Thymus (tissue), 11 donors: ENCODE results near the gene MMP7. TPM values are rescaled to one million over a fixed set of nuclear protein-coding genes. Genes with fewer than 3 reads are reported as not detected.

Experiments
- DNase-seq, 9 donors: peaks; one replicate each; pipeline ENCODE4 v3.0.0-alpha.2; 2013; ENCODE audit warnings: low spot score in 9 of 9, low read depth in 6 of 9, missing footprints in 1 of 9
- H3K27ac ChIP-seq, 2 donors: one replicate each; pipeline ENCODE4 v1.5.1; 2013; ENCODE audit warnings: control low read depth in 1 of 2, low read depth in 1 of 2, low read length in 1 of 2, mild to moderate bottlenecking in 1 of 2, moderate library complexity in 1 of 2
- H3K27me3 ChIP-seq, 2 donors: one replicate each; pipeline ENCODE4 v1.5.1; 2013; ENCODE audit warnings: low read length in 1 of 2; ENCODE audit not compliant: control insufficient read depth in 2 of 2, insufficient read depth in 1 of 2
- H3K36me3 ChIP-seq, 2 donors: one replicate each; pipeline ENCODE4 v1.5.1; 2013; ENCODE audit warnings: low read length in 1 of 2, mild to moderate bottlenecking in 1 of 2, moderate library complexity in 1 of 2; ENCODE audit not compliant: control insufficient read depth in 2 of 2, insufficient read depth in 2 of 2
- H3K4me1 ChIP-seq, 2 donors: one replicate each; pipeline ENCODE4 v1.5.1; 2013; ENCODE audit warnings: low read length in 2 of 2; ENCODE audit not compliant: control insufficient read depth in 2 of 2, insufficient read depth in 2 of 2
- H3K4me3 ChIP-seq, 2 donors: one replicate each; pipeline ENCODE4 v1.5.1; 2013; ENCODE audit warnings: low read length in 2 of 2, control low read depth in 1 of 2, mild to moderate bottlenecking in 1 of 2
- H3K9me3 ChIP-seq, 2 donors: one replicate each; pipeline ENCODE4 v1.5.1; 2013; ENCODE audit warnings: low read length in 1 of 2, mild to moderate bottlenecking in 1 of 2; ENCODE audit not compliant: control insufficient read depth in 2 of 2, insufficient read depth in 1 of 2
- WGBS: extraction: QIAGEN DNeasy Blood & Tissue Kit; methylation state at CpG from one replicate; pipeline ENCODE4 v1.1.7; 2013; 5-methylcytosine and 5-hydroxymethylcytosine counted together
- polyA plus RNA-seq: library from polyadenylated mRNA; stranded (reverse); fragments of 200-250 nt; gene quantifications from one replicate; pipeline ENCODE4 v1.2.3, GENCODE V29; 2013
- total RNA-seq: library from RNA; stranded (reverse); fragments of 120-200 nt; gene quantifications from one replicate; pipeline ENCODE4 v1.2.4, GENCODE V29; 2013
- donor health status: healthy.

Gene MMP7
- total and polyA plus RNA-seq, 2 donors: 3.3 to 35.2 TPM

DNA sequence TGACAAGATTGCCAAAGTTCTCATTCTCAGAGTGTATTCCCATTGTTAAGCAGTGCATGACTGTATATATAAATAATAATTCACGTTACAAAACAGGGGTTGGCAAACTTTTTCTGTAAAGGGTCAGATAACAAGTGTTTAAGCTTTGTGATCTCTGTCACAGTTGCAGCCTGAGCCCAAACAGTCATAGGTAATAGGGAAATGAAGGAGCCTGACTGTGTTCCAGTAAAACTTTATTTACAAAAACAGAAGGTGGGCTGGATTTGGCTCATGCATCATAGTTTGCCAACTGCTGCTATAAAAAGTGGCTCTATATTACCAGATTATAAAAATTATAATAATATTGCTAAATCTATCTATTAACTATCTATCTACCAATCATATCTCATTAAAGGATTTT, 3.5 kb downstream of the MMP7 start:
- no peak overlapping the region for H3K4me3 ChIP-seq
- no peak overlapping the region for H3K27ac ChIP-seq
- no peak for DNase-seq
- 96% methylated on average over 1 of the region's 1 CpG for WGBS
- no peaks in the 10 kb centered on the region for H3K4me1 ChIP-seq
- no peaks in the 10 kb centered on the region for H3K9me3 ChIP-seq
- no peaks in the 10 kb centered on the region for H3K36me3 ChIP-seq
- H3K27me3 ChIP-seq: no peaks in the 10 kb centered on the region

DNA sequence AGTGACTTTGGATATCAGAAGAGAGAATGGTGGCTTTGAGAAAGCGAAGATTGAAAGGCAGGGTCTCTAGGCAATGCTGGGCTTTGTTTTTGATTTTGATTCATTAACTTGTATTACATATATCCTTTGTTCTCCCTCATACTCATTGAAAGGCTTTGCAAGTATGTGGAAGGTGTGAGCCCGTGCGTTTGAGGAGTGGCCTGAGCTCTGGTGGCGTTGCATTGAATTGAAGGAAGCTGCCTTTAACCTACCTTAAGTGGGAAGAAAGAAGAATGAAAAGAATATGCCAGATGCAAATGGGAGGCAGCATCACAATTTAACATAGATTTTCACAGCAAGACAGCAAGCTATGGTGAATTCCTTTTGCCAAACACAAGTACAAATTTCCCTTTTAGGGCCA, 6.7 kb downstream of the MMP7 start:
- H3K36me3 ChIP-seq: no peaks in the 10 kb centered on the region
- no peaks in the 10 kb centered on the region for H3K9me3 ChIP-seq
- no peak for DNase-seq
- WGBS: 97% methylated on average over 4 of the region's 4 CpGs
- no peaks in the 10 kb centered on the region for H3K4me1 ChIP-seq
- no peak overlapping the region for H3K4me3 ChIP-seq
- no peaks in the 10 kb centered on the region for H3K27me3 ChIP-seq
- no peak overlapping the region for H3K27ac ChIP-seq

DNA sequence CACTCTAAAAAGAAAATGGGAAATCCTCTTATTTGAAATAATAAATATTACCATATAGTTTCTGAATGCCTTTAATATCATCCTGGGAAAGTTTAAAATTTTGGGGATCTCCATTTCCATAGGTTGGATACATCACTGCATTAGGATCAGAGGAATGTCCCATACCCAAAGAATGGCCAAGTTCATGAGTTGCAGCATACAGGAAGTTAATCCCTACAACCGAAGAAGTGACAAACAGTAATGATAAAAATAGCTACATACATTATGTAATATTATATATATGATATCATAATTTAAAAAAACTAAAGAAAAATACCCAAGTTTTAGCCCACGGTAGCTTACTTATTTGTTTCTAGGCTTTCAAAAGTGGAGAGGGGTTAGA, 7.4 kb downstream of the MMP7 start:
- no peak overlapping the region for H3K27ac ChIP-seq
- H3K27me3 ChIP-seq: no peaks in the 10 kb centered on the region
- H3K4me1 ChIP-seq: no peaks in the 10 kb centered on the region
- no peak overlapping the region for H3K4me3 ChIP-seq
- H3K9me3 ChIP-seq: no peaks in the 10 kb centered on the region
- WGBS: 83% methylated on average over 2 of the region's 2 CpGs
- no peak for DNase-seq
- H3K36me3 ChIP-seq: no peaks in the 10 kb centered on the region

DNA sequence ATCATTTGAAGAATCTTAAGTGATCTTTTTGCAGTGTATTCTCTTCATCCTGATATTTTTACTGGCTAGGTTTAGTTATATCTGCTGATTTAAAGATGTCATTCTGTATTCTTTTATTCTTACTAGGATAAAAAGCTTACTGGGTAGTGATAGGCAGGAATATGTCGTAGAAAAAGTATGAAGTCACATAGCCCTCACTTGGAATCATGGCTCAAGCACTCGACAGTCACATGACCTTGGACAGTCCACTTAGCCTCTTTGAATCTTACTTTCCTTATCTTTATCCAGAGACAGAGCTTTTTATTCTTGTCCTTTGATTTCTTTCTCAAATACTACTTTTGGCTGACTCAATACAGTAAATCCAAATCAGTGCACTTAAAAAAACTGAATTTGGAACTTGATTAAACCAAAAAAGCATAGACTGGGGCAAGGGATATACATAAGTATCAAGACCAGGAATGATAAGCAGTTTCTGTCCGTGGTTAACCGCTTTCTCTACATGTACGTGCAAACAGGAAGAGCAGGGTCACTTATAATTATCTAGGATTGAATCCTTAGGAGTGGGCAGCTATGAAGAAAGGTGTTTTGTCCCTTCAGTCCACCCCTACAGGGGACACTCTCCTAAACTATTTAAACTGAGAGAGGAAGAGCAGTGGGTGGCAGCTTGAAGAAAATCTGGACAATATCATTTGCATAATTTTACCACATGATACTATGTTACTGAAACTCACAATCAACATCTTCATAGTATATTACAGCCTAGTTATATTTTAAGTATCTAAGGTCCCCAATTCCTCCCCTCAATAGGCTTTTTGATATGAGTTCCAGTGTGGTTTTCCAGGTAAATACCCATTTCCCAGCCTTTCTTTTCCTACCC, 8.0 kb downstream of the MMP7 start:
- no peaks in the 10 kb centered on the region for H3K36me3 ChIP-seq
- WGBS: 67% methylated on average over 5 of the region's 5 CpGs
- no peak for DNase-seq
- H3K4me3 ChIP-seq: no peak overlapping the region
- H3K9me3 ChIP-seq: no peaks in the 10 kb centered on the region
- no peaks in the 10 kb centered on the region for H3K27me3 ChIP-seq
- no peak overlapping the region for H3K27ac ChIP-seq
- no peaks in the 10 kb centered on the region for H3K4me1 ChIP-seq

DNA sequence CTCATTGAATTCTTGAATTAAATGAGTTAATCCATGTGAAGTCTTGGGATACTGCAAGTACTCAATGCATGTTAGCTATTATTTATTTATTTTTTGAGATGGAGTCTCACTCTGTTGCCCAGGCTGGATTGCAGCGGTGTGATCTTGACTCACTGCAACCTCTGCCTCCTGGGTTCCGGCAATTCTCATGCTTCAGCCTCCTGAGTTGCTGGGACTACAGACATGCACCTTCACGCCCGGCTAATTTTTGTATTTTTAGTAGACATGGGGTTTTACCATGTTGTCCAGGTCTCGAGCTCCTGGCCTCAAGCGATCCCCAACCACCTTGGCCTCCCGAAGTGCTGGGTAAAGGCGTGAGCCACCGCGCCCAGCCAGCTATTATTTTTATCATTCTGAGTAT, 9.4 kb downstream of the MMP7 start:
- no peaks in the 10 kb centered on the region for H3K9me3 ChIP-seq
- no peaks in the 10 kb centered on the region for H3K27me3 ChIP-seq
- no peaks in the 10 kb centered on the region for H3K4me1 ChIP-seq
- no peaks in the 10 kb centered on the region for H3K36me3 ChIP-seq
- 97% methylated on average over 10 of the region's 10 CpGs for WGBS
- DNase-seq: no peak
- no peak overlapping the region for H3K4me3 ChIP-seq
- H3K27ac ChIP-seq: no peak overlapping the region

DNA sequence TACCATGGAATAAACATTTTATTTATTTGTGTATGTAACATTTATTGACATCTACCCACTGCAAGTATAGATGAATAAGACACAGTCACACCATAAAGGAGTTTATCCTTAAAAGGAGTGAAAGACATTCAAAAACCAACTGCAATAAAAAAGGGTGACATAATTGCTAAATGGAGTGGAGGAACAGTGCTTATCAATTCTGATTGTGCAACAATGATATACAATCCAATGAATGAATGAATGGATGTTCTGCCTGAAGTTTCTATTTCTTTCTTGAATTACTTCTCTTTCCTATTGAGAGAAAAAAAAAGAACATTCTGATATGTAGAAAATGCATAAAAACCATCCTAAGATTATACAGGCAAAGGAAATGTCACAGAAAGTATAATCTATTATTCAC, 10.0 kb downstream of the MMP7 start:
- Histone ChIP-seq H3K4me3 (no peak overlapping the region), H3K27me3 (no peaks in the 10 kb centered on the region), H3K4me1 (no peaks in the 10 kb centered on the region), H3K27ac (no peak overlapping the region), H3K36me3 (no peaks in the 10 kb centered on the region), H3K9me3 (no peaks in the 10 kb centered on the region)
- DNase-seq: no peak

DNA sequence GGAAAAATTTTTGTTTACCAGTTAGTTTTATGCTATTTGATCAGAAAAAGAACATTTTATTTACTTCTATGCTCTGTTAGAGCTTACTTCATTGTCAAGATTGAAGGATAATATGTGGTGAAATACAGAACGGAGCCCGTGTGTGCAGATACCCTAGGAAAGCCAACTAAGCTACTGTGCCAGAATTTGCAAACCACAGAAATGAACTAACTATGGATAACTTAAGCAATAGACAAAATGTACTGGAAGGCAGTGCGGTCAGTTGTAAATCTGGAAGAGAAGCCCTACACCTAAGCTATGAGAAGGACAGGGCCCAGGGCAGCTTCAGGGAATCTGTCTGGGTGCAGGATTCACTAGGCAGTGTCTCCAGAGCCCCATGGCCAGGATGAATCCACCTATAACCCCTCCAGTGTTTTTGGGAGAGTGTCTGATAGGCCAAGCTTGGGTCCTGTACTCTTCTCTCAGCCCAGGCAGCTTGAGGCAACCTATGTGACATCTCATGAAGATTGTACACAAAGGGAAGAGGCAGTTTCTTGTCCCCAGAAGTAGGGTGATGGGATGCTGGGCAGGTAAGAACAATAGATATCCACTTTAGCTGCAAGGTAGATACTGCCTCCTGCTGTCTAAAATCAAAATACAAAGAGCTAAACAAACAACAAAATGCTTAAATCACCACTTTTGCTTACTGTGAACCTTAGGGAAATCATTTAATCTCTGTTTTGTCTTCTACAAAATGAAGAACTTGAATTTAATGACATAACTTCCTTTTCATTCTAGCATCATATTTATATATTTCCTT, 12.1 kb downstream of the MMP7 start:
- Histone ChIP-seq H3K27ac (no peak overlapping the region), H3K4me3 (no peak overlapping the region), H3K9me3 (no peaks in the 10 kb centered on the region), H3K4me1 (no peaks in the 10 kb centered on the region), H3K27me3 (no peaks in the 10 kb centered on the region), H3K36me3 (no peaks in the 10 kb centered on the region)
- DNase-seq: no peak
- WGBS: 98% methylated on average over 3 of the region's 3 CpGs

DNA sequence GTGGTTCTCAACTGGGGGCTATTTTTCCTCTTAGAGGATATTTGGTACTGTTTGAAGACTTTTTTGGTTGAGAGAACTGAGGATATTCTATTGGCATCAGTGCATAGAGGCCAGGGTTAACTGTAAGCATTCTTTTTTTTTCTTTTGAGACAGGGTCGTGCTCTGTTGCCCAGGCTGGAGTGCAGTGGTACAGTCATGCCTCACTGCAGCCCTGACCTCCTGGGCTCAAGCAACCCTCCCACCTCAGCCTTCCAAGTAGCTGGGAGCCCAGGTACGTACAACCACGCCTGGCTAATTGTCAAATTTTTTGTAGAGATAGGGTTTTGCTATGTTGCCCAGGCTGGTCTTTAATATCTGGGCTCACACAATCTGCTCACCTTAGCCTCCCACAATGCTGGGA, 12.9 kb downstream of the MMP7 start:
- Histone ChIP-seq H3K9me3 (no peaks in the 10 kb centered on the region), H3K4me3 (no peak overlapping the region), H3K4me1 (no peaks in the 10 kb centered on the region), H3K27ac (no peak overlapping the region), H3K36me3 (no peaks in the 10 kb centered on the region), H3K27me3 (no peaks in the 10 kb centered on the region)
- DNase-seq: no peak
- WGBS: 93% methylated on average over 3 of the region's 3 CpGs

DNA sequence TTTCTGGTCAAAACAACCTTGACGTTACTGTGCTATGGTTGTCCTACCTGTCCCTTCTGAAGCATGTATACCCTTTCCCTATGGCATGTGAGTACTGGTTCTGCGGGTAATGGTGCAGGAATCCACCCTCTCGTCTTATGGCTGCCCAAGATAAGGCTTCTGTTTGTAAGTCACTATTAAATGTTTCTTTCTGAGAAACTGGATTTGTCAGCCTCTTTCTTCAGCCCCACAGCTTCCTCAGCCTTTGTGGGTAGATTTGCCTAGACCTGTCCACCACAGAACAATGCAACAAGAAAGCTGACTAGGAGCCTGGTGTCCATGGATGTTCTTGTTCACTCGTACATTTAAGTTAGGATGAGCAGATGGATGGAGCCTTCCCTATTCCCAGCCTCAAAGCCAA, 14.4 kb downstream of the MMP7 start:
- Histone ChIP-seq H3K27ac (no peak overlapping the region), H3K9me3 (no peaks in the 10 kb centered on the region), H3K36me3 (no peaks in the 10 kb centered on the region), H3K4me1 (no peaks in the 10 kb centered on the region), H3K27me3 (no peaks in the 10 kb centered on the region), H3K4me3 (no peak overlapping the region)
- WGBS: 97% methylated on average over 4 of the region's 4 CpGs
- DNase-seq: no peak
